ENCODE measurements around the gene OR52D1. TPM values are rescaled to one million over a fixed set of nuclear protein-coding genes. Genes with fewer than 3 reads are reported as not detected.

Gene OR52D1
- not detected for total RNA-seq

GRCh38 chr11:5488385-5488784, at the start of gene OR52D1:
Gene OR52D1, plus strand, starts transcription at chr11:5488685. Its CDS starts 22 bp downstream, at chr11:5488707.
- ATAC-seq (no peak), DNase-seq (no peak)
- ChIA-PET CTCF (no interaction called here), POLR2A (no interaction called here)
- H3K4me1 Mint-ChIP-seq (ENCODE audit: low read depth): no peaks in the 10 kb centered on the region
- no peak within 1 kb of the TSS for H3K4me3 Mint-ChIP-seq
- no peaks in the 10 kb centered on the region for H3K36me3 Mint-ChIP-seq (ENCODE audit: low read depth)
- H3K27ac Mint-ChIP-seq: no peak within 1 kb of the TSS
- H3K27me3 Mint-ChIP-seq (ENCODE audit: low read depth): peaks cover 11% of the 10 kb centered on the region
- H3K9me3 Mint-ChIP-seq (ENCODE audit: insufficient read depth): no peaks in the 10 kb centered on the region

GRCh38 chr11:5441414-5441813, 47.1 kb upstream of the OR52D1 start, which contains the start of gene OR51I1:
Gene OR51I1, minus strand, starts transcription at chr11:5441514. Its CDS starts 0 bp downstream, at chr11:5441514.
- Mint-ChIP-seq H3K27me3 (ENCODE audit: low read depth) (peaks cover 7% of the 10 kb centered on the region), H3K36me3 (ENCODE audit: low read depth) (no peaks in the 10 kb centered on the region), H3K27ac (no peak within 1 kb of the TSS), H3K9me3 (ENCODE audit: insufficient read depth) (no peaks in the 10 kb centered on the region), H3K4me3 (no peak within 1 kb of the TSS), H3K4me1 (ENCODE audit: low read depth) (no peaks in the 10 kb centered on the region)
- ATAC-seq: no peak
- ChIA-PET POLR2A (no interaction called here), CTCF (no interaction called here)
- no peak for DNase-seq

GRCh38 chr11:5443835-5444393, 44.6 kb upstream of the OR52D1 start:
- POLR2A ChIA-PET: no interaction called here
- ATAC-seq: no peak
- H3K27me3 Mint-ChIP-seq (ENCODE audit: low read depth): peaks cover 7% of the 10 kb centered on the region
- no peaks in the 10 kb centered on the region for H3K4me1 Mint-ChIP-seq (ENCODE audit: low read depth)
- H3K36me3 Mint-ChIP-seq (ENCODE audit: low read depth): no peaks in the 10 kb centered on the region
- H3K4me3 Mint-ChIP-seq: no peak overlapping the region
- no peaks in the 10 kb centered on the region for H3K9me3 Mint-ChIP-seq (ENCODE audit: insufficient read depth)
- H3K27ac Mint-ChIP-seq: no peak overlapping the region
- CTCF ChIA-PET: interaction anchor here (1.1 kb wide), 1 partner anchor 32 kb away, joined by 4 read pairs; no protein-coding TSS in a partner anchor
- no peak for DNase-seq

GRCh38 chr11:5449023-5449422, 39.5 kb upstream of the OR52D1 start, which contains the start of gene OR51I2:
Gene OR51I2, plus strand, starts transcription at chr11:5449323. Its CDS starts 4,166 bp downstream, at chr11:5453489.
- ATAC-seq (no peak), DNase-seq (no peak)
- Mint-ChIP-seq H3K27me3 (ENCODE audit: low read depth) (no peaks in the 10 kb centered on the region), H3K4me1 (ENCODE audit: low read depth) (no peaks in the 10 kb centered on the region), H3K4me3 (no peak within 1 kb of the TSS), H3K36me3 (ENCODE audit: low read depth) (no peaks in the 10 kb centered on the region), H3K9me3 (ENCODE audit: insufficient read depth) (no peaks in the 10 kb centered on the region), H3K27ac (no peak within 1 kb of the TSS)
- ChIA-PET POLR2A (no interaction called here), CTCF (no interaction called here)

GRCh38 chr11:5449432-5449831, 39.1 kb upstream of the OR52D1 start:
- Mint-ChIP-seq H3K27ac (no peak overlapping the region), H3K4me1 (ENCODE audit: low read depth) (no peaks in the 10 kb centered on the region), H3K27me3 (ENCODE audit: low read depth) (no peaks in the 10 kb centered on the region), H3K9me3 (ENCODE audit: insufficient read depth) (no peaks in the 10 kb centered on the region), H3K36me3 (ENCODE audit: low read depth) (no peaks in the 10 kb centered on the region), H3K4me3 (no peak overlapping the region)
- ATAC-seq (no peak), DNase-seq (no peak)
- POLR2A ChIA-PET: no interaction called here
- CTCF ChIA-PET: no interaction called here

GRCh38 chr11:5460983-5461621, 27.4 kb upstream of the OR52D1 start:
- H3K9me3 Mint-ChIP-seq (ENCODE audit: insufficient read depth): no peaks in the 10 kb centered on the region
- H3K27me3 Mint-ChIP-seq (ENCODE audit: low read depth): no peaks in the 10 kb centered on the region
- H3K4me1 Mint-ChIP-seq (ENCODE audit: low read depth): no peaks in the 10 kb centered on the region
- H3K4me3 Mint-ChIP-seq: no peak overlapping the region
- POLR2A ChIA-PET: no interaction called here
- DNase-seq (no peak), ATAC-seq (no peak)
- CTCF ChIA-PET: interaction anchor here (1.3 kb wide), 1 partner anchor 15 kb away, joined by 3 read pairs; no protein-coding TSS in a partner anchor
- H3K27ac Mint-ChIP-seq: no peak overlapping the region
- no peaks in the 10 kb centered on the region for H3K36me3 Mint-ChIP-seq (ENCODE audit: low read depth)

GRCh38 chr11:5467527-5467926, 21.0 kb upstream of the OR52D1 start:
- ATAC-seq (no peak), DNase-seq (no peak)
- no peaks in the 10 kb centered on the region for H3K4me1 Mint-ChIP-seq (ENCODE audit: low read depth)
- no peak overlapping the region for H3K4me3 Mint-ChIP-seq
- H3K36me3 Mint-ChIP-seq (ENCODE audit: low read depth): no peaks in the 10 kb centered on the region
- ChIA-PET CTCF (interaction anchor here (1.8 kb wide), 1 partner anchor 9 kb away, joined by 7 read pairs; no protein-coding TSS in a partner anchor), POLR2A (no interaction called here)
- H3K27ac Mint-ChIP-seq: no peak overlapping the region
- H3K9me3 Mint-ChIP-seq (ENCODE audit: insufficient read depth): no peaks in the 10 kb centered on the region
- no peaks in the 10 kb centered on the region for H3K27me3 Mint-ChIP-seq (ENCODE audit: low read depth)

GRCh38 chr11:5473921-5474320, 14.6 kb upstream of the OR52D1 start:
- ChIA-PET CTCF (no interaction called here), POLR2A (no interaction called here)
- H3K4me1 Mint-ChIP-seq (ENCODE audit: low read depth): no peaks in the 10 kb centered on the region
- no peak overlapping the region for H3K4me3 Mint-ChIP-seq
- DNase-seq (no peak), ATAC-seq (no peak)
- H3K27me3 Mint-ChIP-seq (ENCODE audit: low read depth): peaks cover 5% of the 10 kb centered on the region
- H3K36me3 Mint-ChIP-seq (ENCODE audit: low read depth): no peaks in the 10 kb centered on the region
- H3K27ac Mint-ChIP-seq: no peak overlapping the region
- H3K9me3 Mint-ChIP-seq (ENCODE audit: insufficient read depth): no peaks in the 10 kb centered on the region

- no peaks in the 10 kb centered on the region for H3K4me1 Mint-ChIP-seq (ENCODE audit: low read depth)
- peaks cover 5% of the 10 kb centered on the region for H3K27me3 Mint-ChIP-seq (ENCODE audit: low read depth)
- ATAC-seq: no peak
- DNase-seq: peak; percentile 58
- CTCF ChIA-PET: interaction anchor here (0.6 to 2.4 kb wide), 14 partner anchors 8 to 415 kb away, joined by 3 to 18 read pairs (median 3); partner anchors contain the start of gene OR52N2
- POLR2A ChIA-PET: interaction anchor here (0.7 kb wide), 1 partner anchor 208 kb away, joined by 3 read pairs; the partner anchor contains the start of gene TRIM5
- no peaks in the 10 kb centered on the region for H3K36me3 Mint-ChIP-seq (ENCODE audit: low read depth)
- H3K9me3 Mint-ChIP-seq (ENCODE audit: insufficient read depth): no peaks in the 10 kb centered on the region
- no peak overlapping the region for H3K27ac Mint-ChIP-seq
- no peak overlapping the region for H3K4me3 Mint-ChIP-seq
These were observed 12.2 kb upstream of the OR52D1 start for GRCh38 chr11:5476186-5476819.

GRCh38 chr11:5486003-5486402, 2.5 kb upstream of the OR52D1 start:
- CTCF ChIA-PET: interaction anchor here (1.2 kb wide), 1 partner anchor 10 kb away, joined by 4 read pairs; no protein-coding TSS in a partner anchor

GRCh38 chr11:5486421-5486820, 2.1 kb upstream of the OR52D1 start:
- Mint-ChIP-seq H3K36me3 (ENCODE audit: low read depth) (no peaks in the 10 kb centered on the region), H3K9me3 (ENCODE audit: insufficient read depth) (no peaks in the 10 kb centered on the region), H3K27ac (no peak overlapping the region), H3K4me3 (no peak overlapping the region), H3K27me3 (ENCODE audit: low read depth) (peaks cover 8% of the 10 kb centered on the region), H3K4me1 (ENCODE audit: low read depth) (no peaks in the 10 kb centered on the region)
- no peak for ATAC-seq
- POLR2A ChIA-PET: no interaction called here
- CTCF ChIA-PET: interaction anchor here (1.2 kb wide), 1 partner anchor 11 kb away, joined by 4 read pairs; no protein-coding TSS in a partner anchor
- DNase-seq: no peak

More at GRCh38 chr11:5486003-5486402, 2.5 kb upstream of the OR52D1 start:
- DNase-seq (no peak), ATAC-seq (no peak)
- Mint-ChIP-seq H3K27ac (no peak overlapping the region), H3K36me3 (ENCODE audit: low read depth) (no peaks in the 10 kb centered on the region), H3K4me3 (no peak overlapping the region), H3K9me3 (ENCODE audit: insufficient read depth) (no peaks in the 10 kb centered on the region), H3K27me3 (ENCODE audit: low read depth) (peaks cover 8% of the 10 kb centered on the region), H3K4me1 (ENCODE audit: low read depth) (no peaks in the 10 kb centered on the region)
- POLR2A ChIA-PET: no interaction called here

GRCh38 chr11:5488798-5489399, 414 bp downstream of the OR52D1 start:
- POLR2A ChIA-PET: no interaction called here
- Mint-ChIP-seq H3K4me3 (no peak overlapping the region), H3K27ac (no peak overlapping the region), H3K27me3 (ENCODE audit: low read depth) (peaks cover 9% of the 10 kb centered on the region), H3K9me3 (ENCODE audit: insufficient read depth) (no peaks in the 10 kb centered on the region), H3K4me1 (ENCODE audit: low read depth) (no peaks in the 10 kb centered on the region), H3K36me3 (ENCODE audit: low read depth) (no peaks in the 10 kb centered on the region)
- no peak for ATAC-seq
- CTCF ChIA-PET: no interaction called here
- no peak for DNase-seq
